ENCODE data around the gene MAZ. TPM values are rescaled to one million over a fixed set of nuclear protein-coding genes. Genes with fewer than 3 reads are reported as not detected.
A peak's percentile ranks its signal among the peaks of the same experiment; 100 is the strongest.

The MAZ gene
- total and polyA plus RNA-seq, 2 donors from 2014 or later = 85.5 to 137 TPM

GRCh38 chr16:29821643-29822115 lies 15.3 kb downstream of the MAZ start:
- H3K4me3 ChIP-seq (ENCODE audit: low read length in 3 of 3) = peak overlapping the region in 2 of 3 donors; percentile 84 to 86
- peak overlapping the region; percentile 87 to 90 for H3K27ac ChIP-seq (ENCODE audit: low read depth in 2 of 2, low read length in 2 of 2)
- H3K9me3 ChIP-seq (ENCODE audit: control insufficient read depth in 2 of 3, insufficient read depth in 1 of 3, low read length in 3 of 3) = no peaks in the 10 kb centered on the region
- DNase-seq (peak in 1 of 5 donors; percentile 77), FAIRE-seq (no peak)
- peak overlapping the region in 2 of 3 donors; percentile 20 to 86 for H3K9ac ChIP-seq (ENCODE audit: low read length in 3 of 3)
- TF ChIP-seq, protein P1, sequence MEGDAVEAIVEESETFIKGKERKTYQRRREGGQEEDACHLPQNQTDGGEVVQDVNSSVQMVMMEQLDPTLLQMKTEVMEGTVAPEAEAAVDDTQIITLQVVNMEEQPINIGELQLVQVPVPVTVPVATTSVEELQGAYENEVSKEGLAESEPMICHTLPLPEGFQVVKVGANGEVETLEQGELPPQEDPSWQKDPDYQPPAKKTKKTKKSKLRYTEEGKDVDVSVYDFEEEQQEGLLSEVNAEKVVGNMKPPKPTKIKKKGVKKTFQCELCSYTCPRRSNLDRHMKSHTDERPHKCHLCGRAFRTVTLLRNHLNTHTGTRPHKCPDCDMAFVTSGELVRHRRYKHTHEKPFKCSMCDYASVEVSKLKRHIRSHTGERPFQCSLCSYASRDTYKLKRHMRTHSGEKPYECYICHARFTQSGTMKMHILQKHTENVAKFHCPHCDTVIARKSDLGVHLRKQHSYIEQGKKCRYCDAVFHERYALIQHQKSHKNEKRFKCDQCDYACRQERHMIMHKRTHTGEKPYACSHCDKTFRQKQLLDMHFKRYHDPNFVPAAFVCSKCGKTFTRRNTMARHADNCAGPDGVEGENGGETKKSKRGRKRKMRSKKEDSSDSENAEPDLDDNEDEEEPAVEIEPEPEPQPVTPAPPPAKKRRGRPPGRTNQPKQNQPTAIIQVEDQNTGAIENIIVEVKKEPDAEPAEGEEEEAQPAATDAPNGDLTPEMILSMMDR (IDR thresholded peaks at IDR 0.05; ENCODE audit: borderline replicate concordance, extremely low read depth, insufficient read depth) = no peak
- no peaks in the 10 kb centered on the region for H3K27me3 ChIP-seq (ENCODE audit: control insufficient read depth, insufficient read depth, low read length)
- peaks cover 0 to 41% (median 27%) of the 10 kb centered on the region in 3 donors for H3K4me1 ChIP-seq (ENCODE audit: control insufficient read depth in 2 of 3, insufficient read depth in 2 of 3, low read depth in 1 of 3, low read length in 3 of 3)
- H3K36me3 ChIP-seq (ENCODE audit: control insufficient read depth in 2 of 3, insufficient read depth in 3 of 3, low read length in 3 of 3) = peaks cover 0 to 9% (median 0%) of the 10 kb centered on the region in 3 donors
- intact Hi-C loops (cut with DNase I) = no loop called here

DNA sequence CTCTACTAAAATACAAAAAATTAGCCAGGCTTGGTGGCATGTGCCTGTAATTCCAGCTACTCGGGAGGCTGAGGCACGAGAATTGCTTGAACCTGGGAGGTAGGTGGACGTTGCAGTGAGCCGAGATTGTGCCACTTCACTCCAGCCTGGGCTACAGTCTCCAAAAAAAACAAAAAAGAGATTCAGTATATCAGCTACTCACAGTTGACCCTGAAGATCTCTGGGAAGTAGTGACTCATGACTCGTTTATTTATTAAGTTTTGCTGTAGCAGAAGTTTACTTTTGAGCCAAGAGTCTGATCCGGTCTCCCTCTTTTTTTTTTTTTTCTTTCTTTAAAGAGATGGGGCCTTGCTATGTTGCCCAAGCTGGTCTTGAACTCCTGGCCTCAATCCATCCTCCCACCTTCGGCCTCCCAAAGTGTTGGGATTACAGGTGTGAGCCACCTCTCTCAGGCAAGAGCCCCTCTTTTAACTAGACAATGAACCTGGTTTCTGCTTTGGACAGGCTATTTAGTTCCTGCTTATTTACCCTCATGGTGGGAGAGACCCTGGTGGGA lies 18.3 kb downstream of the MAZ start:
- Histone ChIP-seq H3K4me1 (ENCODE audit: control insufficient read depth in 2 of 3, insufficient read depth in 2 of 3, low read depth in 1 of 3, low read length in 3 of 3) (peaks cover 0 to 40% (median 18%) of the 10 kb centered on the region in 3 donors), H3K4me3 (ENCODE audit: low read length in 3 of 3) (peak overlapping the region in 1 of 3 donors; percentile 13), H3K27ac (ENCODE audit: low read depth in 2 of 2, low read length in 2 of 2) (peak overlapping the region; percentile 26 to 70), H3K36me3 (ENCODE audit: control insufficient read depth in 2 of 3, insufficient read depth in 3 of 3, low read length in 3 of 3) (peaks cover 0 to 4% (median 0%) of the 10 kb centered on the region in 3 donors), H3K27me3 (ENCODE audit: control insufficient read depth, insufficient read depth, low read length) (no peaks in the 10 kb centered on the region), H3K9me3 (ENCODE audit: control insufficient read depth in 2 of 3, insufficient read depth in 1 of 3, low read length in 3 of 3) (no peaks in the 10 kb centered on the region), H3K9ac (ENCODE audit: low read length in 3 of 3) (peak overlapping the region in 1 of 3 donors; percentile 31)
- TF ChIP-seq, protein P1 (IDR thresholded peaks at IDR 0.05; ENCODE audit: borderline replicate concordance, extremely low read depth, insufficient read depth) = no peak
- no peak for DNase-seq
- no peak for FAIRE-seq
- intact Hi-C loops (cut with DNase I) = no loop called here

DNA sequence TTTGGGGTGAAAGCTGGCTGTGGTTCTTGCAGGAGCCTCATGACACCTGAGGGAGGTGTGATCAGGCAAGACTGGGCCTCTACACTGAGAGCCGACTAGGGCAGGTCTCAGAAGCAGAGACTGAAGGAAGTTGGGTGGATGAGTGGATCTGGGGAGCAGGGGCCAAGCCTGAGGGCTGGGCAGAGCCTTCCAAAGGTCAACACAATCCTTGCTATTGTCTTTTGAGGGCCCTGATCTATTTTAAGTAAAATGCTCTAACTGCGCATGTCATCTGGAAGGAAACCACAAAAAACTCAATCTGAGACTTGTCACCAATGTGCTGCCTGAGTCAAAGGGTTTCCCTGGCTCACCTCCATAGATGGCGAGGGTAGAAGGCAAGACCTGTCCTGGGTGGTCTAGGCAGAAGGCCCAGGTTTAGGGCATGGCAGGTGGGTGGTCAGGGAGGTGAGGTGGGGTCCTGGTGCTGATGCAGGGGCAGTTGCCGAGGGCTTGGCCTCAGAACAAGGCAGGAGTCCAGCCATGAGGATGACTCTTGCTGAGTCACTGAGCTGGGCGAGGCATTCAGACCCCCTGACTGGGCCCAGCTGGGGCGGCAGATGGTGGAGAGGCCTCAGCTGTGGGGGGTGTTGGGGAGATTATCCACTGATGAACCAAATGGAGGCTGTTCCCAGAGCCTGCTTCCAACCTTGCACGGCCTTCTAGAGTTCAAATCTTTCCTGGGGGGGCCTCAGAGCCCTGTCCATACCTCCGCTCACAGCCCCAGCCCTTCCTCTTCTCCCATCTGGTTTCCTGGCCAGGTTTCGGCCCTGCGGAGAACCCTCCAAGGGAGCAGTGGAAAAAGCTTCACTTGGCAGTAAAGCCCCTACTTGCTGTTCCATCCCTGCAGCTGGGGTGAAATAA lies 19.1 kb downstream of the MAZ start:
- intact Hi-C loops (cut with DNase I) = no loop called here
- no peaks in the 10 kb centered on the region for H3K27me3 ChIP-seq (ENCODE audit: control insufficient read depth, insufficient read depth, low read length)
- H3K27ac ChIP-seq (ENCODE audit: low read depth in 2 of 2, low read length in 2 of 2) = peak overlapping the region; percentile 48 to 70
- FAIRE-seq (no peak), DNase-seq (peak in 1 of 5 donors; percentile 82)
- peak overlapping the region in 1 of 3 donors; percentile 31 for H3K9ac ChIP-seq (ENCODE audit: low read length in 3 of 3)
- H3K4me3 ChIP-seq (ENCODE audit: low read length in 3 of 3) = no peak overlapping the region
- TF ChIP-seq, protein P1 (IDR thresholded peaks at IDR 0.05; ENCODE audit: borderline replicate concordance, extremely low read depth, insufficient read depth) = no peak
- no peaks in the 10 kb centered on the region for H3K9me3 ChIP-seq (ENCODE audit: control insufficient read depth in 2 of 3, insufficient read depth in 1 of 3, low read length in 3 of 3)
- peaks cover 0 to 35% (median 13%) of the 10 kb centered on the region in 3 donors for H3K4me1 ChIP-seq (ENCODE audit: control insufficient read depth in 2 of 3, insufficient read depth in 2 of 3, low read depth in 1 of 3, low read length in 3 of 3)
- H3K36me3 ChIP-seq (ENCODE audit: control insufficient read depth in 2 of 3, insufficient read depth in 3 of 3, low read length in 3 of 3) = peaks cover 0 to 4% (median 4%) of the 10 kb centered on the region in 3 donors

All from kidney (tissue), 14 donors.